Measurements from ENCODE around the gene FAM222B.
A peak's percentile ranks its signal among the peaks of the same experiment; 100 is the strongest.
"Not testable (repeated sequence)": the region's sequence is repeated elsewhere in the genome, so short reads cannot be mapped to it uniquely, and the experiment has no call there.

The FAM222B gene

GRCh38 chr17:28744972-28745785, 97.4 kb downstream of the FAM222B start:
- TF ChIP-seq ZNF274 (IDR thresholded peaks at IDR 0.05; ENCODE audit: low read depth, low read length), result no peak
- peak overlapping the region; percentile 93 for H3K4me3 ChIP-seq (ENCODE audit: low read length)

DNA sequence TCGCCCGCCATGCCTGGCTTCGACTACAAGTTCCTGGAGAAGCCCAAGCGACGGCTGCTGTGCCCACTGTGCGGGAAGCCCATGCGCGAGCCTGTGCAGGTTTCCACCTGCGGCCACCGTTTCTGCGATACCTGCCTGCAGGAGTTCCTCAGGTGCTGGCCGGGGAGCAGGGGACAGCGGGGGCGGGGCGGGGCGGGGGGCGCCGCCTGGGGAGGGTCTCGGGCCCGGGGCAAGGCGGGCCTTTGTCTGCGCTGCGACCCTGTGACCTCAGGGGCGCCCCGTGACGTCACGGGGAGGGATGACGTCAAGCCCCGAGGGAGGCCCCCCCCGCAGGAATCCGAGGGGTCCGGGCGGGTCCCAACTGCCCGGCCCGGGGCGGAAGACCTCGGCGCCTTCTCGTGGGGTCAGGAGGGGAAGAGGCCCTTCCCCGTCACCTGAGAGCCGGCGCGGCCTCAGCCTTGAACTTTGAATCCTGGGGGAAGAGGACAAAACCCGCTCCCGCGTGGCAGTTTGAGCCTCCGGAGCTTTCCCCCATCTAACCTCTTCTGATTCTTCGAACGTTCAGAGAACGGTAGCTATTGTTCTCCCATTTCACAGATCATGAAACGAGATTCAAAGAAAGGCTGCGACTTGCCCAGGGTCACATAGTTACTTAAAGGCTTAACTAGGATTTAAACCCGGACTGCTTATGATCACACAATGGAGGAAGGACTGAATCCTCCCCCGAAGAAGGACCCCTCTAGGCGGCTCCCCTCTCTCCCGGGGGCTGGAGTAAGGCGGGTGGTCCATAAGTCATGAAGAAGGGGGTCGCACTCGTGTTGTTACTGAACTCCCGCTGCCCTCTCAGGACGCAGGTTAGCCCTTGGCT, 98.3 kb downstream of the FAM222B start:
- peak overlapping the region; percentile 93 for H3K4me3 ChIP-seq (ENCODE audit: low read length)
- no peak for TF ChIP-seq ZNF274 (IDR thresholded peaks at IDR 0.05; ENCODE audit: low read depth, low read length)

GRCh38 chr17:28743243-28744103, 99.1 kb downstream of the FAM222B start, which contains the start of gene TRAF4:
TRAF4 (plus strand) TSS chr17:28744011; CDS start chr17:28744113, 102 bp downstream.
- TF ChIP-seq ZNF274 (IDR thresholded peaks at IDR 0.05; ENCODE audit: low read depth, low read length), result no peak
- peak within 1 kb of the TSS; percentile 93 for H3K4me3 ChIP-seq (ENCODE audit: low read length)

DNA sequence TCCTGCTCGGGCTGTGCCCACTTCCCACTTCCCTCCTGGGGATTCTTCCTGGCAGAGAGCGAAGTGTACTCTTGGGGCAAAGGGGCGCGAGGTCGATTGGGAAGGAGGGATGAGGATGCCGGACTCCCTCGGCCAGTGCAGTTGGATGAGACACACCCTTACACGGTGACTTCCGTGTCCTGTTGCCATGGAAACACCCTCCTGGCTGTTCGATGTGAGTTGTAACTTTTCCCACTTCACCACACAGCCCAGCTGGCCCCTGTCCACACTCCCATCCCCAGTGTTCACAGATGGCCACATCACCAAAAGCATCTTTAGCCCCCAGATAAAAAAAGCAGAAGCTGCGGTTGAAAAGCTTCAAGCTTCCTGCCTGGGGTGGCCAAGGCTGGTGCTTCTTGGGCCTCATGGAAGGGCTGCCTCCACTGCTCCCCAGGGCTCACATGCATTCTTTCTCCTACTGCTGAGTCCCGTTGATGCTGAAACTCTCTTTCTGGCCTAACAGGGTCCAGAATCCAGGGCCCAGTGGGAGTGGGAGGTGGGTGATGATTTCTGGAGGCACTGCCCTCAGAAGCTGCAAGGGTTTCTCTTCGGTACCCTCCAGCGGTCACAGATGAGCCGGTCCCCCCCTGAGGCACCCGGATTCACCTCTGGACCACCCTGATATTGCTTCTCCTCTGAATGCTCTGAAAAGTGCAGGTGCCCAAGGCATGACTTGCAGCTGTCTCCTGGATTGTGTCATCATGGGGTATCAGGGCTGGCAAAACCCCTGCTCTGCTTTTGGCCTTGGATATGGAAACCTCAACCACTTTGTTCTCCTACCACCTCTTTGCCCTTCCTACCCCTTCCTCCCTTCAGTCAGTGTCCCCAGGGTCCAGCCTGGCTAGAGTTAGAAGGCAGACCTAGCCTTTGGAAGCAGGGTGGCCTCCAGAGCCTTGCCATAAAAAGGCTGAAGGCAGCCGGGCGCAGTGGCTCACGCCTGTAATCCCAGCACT, 100.9 kb downstream of the FAM222B start:
- H3K4me3 ChIP-seq (ENCODE audit: low read length), result no peak overlapping the region; the same call in 1 of the 2 replicates
- TF ChIP-seq ZNF274 (IDR thresholded peaks at IDR 0.05; ENCODE audit: low read depth, low read length), result no peak

DNA sequence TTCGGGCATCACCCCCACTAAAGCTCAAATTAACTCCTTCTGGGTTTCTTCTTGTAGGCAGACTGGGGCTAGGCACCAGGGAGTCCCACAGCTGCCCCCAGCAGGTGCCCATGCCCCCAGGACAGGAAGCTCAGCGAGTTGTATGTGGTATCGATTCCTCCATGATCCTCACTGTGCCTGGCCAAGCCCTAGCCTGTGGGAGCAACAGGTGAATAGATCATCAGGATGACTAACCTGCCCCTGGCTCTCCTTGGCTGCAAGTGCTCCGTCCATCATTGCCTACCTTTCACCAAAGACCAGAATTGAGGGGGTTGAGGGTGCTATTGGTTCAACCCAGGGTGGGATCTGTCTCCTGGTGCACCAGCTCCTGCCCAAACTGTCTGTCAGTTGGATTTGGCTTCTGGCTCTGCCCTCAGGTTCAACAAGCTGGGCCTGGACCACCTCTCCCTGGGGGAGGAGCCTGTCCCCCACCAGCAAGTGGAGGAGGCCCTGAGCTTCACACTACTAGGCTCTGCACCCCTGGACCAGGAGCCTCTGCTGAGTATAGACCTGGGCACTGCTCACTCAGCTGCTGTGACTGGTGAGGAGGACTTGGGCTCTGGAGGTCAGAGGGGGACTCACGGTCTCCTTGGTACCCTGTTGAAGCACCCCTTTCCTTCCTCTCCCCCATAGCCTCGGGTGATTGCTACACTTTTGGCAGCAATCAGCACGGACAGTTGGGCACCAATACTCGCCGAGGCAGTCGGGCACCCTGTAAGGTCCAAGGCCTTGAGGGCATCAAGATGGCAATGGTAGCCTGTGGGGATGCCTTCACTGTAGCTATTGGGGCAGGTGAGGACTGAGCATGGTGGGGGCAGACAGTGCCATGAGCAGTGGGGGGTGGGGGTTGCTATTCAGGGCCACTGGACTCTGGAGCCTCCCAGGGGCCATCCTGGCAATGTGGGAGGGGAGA, 101.9 kb downstream of the FAM222B start:
- TF ChIP-seq ZNF274 (IDR thresholded peaks at IDR 0.05; ENCODE audit: low read depth, low read length), result no peak; the same call in 1 of the 2 replicates
- no peak overlapping the region; the same call in 1 of the 2 replicates for H3K4me3 ChIP-seq (ENCODE audit: low read length)

- peak overlapping the region; percentile 8; the same call in 1 of the 2 replicates for H3K4me3 ChIP-seq (ENCODE audit: low read length)
- no peak for TF ChIP-seq ZNF274 (IDR thresholded peaks at IDR 0.05; ENCODE audit: low read depth, low read length)
These were observed 103.8 kb downstream of the FAM222B start for GRCh38 chr17:28738680-28739384.

- no peak for TF ChIP-seq ZNF274 (IDR thresholded peaks at IDR 0.05; ENCODE audit: low read depth, low read length)
These were observed 104.6 kb downstream of the FAM222B start for GRCh38 chr17:28737770-28738679.

DNA sequence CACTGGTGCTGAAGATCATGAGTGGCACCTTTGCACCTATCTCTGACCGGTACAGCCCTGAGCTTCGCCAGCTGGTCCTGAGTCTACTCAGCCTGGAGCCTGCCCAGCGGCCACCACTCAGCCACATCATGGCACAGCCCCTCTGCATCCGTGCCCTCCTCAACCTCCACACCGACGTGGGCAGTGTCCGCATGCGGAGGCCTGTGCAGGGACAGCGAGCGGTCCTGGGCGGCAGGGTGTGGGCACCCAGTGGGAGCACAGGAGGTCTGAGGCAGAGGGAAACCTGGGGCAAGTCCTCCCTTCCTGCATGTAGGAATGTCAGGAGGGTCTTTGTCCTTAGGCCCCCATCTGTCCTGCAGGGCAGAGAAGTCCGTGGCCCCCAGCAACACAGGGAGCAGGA, 105.3 kb downstream of the FAM222B start:
- TF ChIP-seq ZNF274 (IDR thresholded peaks at IDR 0.05; ENCODE audit: low read depth, low read length), result no peak
- no peak overlapping the region for H3K4me3 ChIP-seq (ENCODE audit: low read length)

More at GRCh38 chr17:28737770-28738679, 104.6 kb downstream of the FAM222B start:
- H3K4me3 ChIP-seq (ENCODE audit: low read length), result peak overlapping the region; percentile 8; the same call in 1 of the 2 replicates

DNA sequence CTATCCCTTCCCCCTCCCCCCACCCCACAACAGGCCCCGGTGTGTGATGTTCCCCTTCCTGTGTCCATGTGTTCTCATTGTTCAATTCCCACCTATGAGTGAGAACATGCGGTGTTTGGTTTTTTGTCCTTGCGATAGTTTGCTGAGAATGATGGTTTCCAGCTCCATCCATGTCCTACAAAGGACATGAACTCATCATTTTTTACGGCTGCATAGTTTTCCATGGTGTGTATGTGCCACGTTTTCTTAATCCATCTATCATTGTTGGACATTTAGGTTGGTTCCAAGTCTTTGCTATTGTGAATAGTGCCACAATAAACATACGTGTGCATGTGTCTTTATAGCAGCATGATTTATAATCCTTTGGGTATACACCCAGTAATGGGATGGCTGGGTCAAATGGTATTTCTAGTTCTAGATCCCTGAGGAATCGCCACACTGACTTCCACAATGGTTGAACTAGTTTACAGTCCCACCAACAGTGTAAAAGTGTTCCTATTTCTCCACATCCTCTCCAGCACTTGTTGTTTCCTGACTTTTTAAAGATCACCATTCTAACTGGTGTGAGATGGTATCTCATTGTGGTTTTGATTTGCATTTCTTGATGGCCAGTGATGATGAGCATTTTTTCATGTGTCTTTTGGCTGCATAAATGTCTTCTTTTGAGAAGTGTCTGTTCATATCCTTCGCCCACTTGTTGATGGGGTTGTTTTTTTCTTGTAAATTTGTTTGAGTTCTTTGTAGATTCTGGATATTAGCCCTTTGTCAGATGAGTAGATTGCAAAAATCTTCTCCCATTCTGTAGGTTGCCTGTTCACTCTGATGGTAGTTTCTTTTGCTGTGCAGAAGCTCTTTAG, 106.4 kb downstream of the FAM222B start:
- not testable (repeated sequence) for H3K4me3 ChIP-seq (ENCODE audit: low read length)
